HG02852 (cell line): Measurements from ENCODE around the gene ARL8B.

Experiments used
- ATAC-seq: cut with Tn5 transposase; IDR thresholded peaks from one replicate; pipeline ENCODE4 v1.9.1; 2021; ENCODE audit warnings: mild to moderate bottlenecking, moderate library complexity; ENCODE audit not compliant: unreplicated experiment

ARL8B gene

GRCh38 chr3:5202222-5202621, 80.1 kb downstream of the ARL8B start:
- no peak for ATAC-seq

DNA sequence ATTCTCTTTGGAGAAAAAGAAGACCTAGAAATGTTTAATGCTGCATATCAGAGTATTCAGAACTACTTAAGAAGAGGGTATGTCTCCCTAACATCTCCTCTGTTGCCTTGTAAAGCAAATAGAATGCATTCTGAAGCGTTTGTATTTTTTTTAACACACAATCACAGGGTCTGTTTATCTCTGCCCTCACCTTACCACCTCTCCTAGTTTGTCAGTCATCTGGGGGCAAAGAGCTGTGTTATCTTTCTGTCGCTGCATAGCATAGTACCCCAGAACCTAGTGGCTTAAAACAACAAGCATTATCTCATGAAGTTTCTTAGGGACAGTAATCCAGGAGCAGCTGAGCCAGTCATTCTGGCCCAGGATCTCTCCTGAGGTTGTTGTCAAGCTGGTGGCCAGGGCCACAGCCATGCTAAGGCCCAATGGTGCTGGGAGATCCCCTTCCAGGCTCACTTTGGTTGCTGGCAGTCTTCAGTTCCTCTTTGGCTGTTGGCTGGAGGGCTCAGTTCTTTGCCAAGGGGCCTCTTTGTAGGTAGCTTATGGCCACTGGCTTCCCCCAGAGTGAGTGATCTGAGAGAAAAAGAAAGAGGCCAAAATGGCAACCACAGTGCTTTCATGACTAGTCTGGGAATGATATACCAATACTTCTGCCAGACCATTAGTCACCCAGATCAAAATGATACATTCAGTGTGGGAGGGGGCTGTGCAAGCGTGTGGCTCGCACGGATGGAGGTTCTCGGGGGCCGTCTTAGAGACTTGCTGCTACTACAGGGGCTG, 83.3 kb downstream of the ARL8B start:
- peak; percentile 98 for ATAC-seq

DNA sequence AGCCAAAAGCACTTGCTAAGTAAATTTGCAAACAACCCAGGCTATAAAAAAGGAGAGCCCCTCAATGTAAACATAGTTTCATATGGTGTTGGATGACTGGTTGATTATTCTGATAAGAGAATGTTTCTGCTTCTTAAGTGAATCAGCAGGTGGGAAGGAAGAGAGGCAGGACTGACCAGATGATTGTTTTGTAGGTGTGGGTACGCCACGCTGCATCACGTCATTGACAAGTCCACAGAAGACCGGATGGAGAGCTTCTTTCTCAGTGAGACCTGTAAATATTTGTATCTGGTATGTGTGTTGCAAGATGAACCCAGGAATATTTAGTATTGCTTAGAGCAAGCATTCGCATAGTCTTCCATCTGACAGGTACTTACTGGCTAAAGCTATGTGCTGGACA, 88.8 kb downstream of the ARL8B start:
- no peak for ATAC-seq

DNA sequence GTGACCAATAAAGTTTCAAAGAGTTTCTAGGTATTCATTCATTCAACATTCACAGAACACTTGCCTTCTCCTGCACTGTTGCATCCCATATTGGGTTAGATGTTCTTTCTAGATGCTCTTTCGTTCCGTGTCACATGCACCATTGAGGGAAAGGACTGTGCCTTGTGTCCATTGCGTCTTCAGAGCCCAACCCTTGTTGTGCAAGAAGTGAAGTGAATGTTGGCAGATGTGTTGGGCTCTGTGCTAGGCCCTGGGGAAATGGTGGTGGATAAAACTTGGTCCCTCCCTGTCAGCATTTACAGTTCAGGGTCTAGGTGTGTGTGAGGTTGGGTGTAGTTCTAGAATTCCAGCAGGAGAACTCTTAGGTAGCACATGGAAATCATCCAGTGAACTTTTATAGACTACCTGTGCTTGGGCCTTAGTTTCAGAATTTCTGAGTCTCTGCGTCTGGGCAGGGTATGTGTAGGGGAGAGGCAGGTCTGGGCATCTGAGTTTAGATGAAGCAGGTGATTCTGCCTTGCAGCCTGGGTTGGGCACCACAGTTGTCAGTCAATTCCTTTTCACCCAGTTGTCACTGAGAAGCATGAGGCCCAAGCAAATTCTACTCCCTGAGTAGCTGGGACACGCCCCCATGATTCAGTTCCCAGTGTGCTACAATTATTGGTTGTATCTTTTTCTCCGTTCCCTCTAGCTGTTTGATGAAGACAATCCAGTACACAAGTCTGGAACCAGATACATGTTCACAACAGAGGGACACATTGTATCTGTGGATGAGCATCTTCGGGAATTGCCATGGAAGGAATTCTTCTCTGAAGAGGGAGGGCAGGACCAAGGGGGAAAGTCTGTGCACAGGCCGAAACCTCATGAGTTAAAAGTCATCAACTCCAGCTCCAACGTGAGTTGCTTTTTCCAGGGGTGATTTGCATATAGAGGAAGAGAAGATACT, 90.8 kb downstream of the ARL8B start:
- no peak for ATAC-seq

GRCh38 chr3:5213574-5213966, 91.5 kb downstream of the ARL8B start:
- no peak for ATAC-seq

GRCh38 chr3:5214352-5214751, 92.3 kb downstream of the ARL8B start:
- no peak for ATAC-seq

- ATAC-seq: no peak
Observed at GRCh38 chr3:5217824-5218595, 95.9 kb downstream of the ARL8B start.

GRCh38 chr3:5218815-5219214, 96.7 kb downstream of the ARL8B start:
- ATAC-seq: no peak

DNA sequence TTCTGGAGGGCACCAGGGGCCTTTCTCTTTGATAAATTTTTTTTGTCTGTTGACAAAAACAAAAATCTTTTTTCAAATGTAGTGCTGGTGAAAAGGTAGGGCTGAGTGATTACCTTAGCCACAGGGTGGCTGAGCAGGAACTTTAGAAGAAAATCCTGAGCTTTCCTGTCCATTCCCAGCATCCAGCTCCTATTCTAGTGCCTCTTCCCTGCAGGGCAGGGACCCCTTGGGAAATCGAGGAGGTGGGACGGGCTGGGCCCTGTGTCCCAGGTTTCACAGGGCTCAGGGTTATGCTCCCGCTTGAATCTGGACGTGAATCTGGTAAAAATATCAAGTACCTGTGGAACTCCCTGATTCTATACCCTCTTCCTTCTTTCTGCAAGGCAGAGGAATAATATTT, 97.1 kb downstream of the ARL8B start:
- ATAC-seq: no peak

DNA sequence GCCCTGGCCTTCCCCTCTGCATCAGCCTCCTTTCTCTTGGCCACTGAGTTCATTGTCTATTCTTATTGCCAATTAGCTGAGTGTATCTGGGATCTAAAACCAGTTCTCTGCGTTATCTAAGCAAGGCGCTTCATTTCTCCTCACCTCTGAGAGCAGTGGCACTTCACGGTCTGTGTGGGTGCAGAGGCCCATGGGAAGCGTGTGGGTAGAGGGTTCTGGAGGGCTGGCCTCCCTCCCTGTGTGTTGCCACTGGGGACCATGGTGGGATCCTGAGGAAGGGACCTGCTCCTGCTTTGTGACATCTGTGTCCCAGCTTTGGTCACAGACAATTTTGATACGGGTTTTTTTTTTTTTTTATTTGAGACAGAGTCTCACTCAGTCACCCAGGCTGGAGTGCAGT, 98.1 kb downstream of the ARL8B start:
- no peak for ATAC-seq

- ATAC-seq: no peak
Observed at GRCh38 chr3:5220667-5221431, 98.8 kb downstream of the ARL8B start.

DNA sequence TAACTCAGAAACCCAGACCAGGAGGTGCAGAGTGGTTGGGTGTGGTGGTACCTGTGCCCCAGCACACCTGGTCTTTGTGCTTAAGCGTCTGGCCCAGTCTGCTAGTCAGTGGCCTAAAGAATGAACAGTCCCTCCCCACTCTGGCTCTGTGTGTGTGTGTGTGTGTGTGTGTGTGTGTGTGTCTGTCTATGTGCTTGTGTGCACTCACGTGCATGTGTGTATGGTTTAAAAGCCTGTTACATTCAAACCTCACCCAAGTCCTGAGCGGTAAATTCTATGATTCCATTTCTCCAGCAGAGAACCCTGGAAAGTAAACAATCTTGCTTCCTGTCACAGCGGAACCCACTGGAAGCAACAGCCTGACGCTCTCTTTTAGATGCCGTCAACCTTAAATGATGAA, 99.6 kb downstream of the ARL8B start:
- ATAC-seq: no peak

DNA sequence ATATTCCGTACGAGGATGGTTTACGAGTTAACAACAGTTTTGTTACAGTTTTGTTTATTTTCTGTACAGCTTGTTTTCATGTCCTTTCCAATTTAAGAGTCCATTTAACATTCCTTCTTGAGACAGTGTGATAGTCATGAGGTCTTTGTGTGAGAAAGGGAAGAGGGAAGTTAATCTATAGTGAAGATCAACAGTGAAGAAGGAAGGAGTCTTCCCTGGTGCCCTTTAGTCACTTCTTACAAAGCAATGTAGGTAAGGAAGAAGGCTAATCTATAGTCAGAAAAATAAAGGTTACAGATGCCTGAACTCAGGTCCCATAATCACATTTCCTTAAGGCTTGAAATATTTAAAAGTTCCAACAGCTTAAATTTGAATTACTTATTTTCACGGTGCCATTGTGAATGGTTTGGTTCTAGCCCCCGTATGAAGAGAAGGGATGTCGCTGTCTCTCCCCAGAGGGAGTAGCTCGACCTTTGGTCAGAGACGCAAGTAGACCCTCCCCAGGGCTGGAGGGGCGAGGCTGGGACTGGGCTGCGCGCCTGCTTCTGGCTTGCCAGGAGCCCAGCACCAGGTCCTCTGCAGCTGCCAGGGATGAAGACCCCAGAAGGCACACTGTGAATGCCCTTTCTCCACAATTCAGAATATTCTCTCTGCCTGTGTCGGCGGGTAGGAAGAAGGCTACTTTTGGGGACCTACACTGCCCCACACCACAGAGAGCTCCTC, 100.4 kb downstream of the ARL8B start:
- ATAC-seq: no peak

DNA sequence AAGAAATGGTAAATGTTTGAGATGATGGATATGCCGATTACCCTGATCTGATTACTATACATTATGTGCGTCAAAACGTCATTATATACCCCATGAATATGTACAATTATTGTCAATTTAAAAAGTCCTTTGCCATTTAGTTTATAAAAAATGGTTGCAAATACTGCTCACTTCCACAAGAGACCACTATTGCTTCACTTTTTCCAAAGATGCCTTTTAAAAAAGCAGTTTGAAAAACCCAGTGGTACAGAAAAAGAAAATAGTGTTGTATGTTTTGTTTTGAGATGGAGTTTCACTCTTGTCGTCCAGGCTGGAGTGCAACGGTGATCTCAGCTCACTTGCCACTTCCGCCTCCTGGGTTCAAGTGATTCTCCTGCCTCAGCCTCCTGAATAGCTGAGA, 104.7 kb downstream of the ARL8B start:
- peak; percentile 40 for ATAC-seq

- no peak for ATAC-seq
Observed at GRCh38 chr3:5227812-5228211, 105.7 kb downstream of the ARL8B start.

- no peak for ATAC-seq
Observed at GRCh38 chr3:5229414-5229813, 107.3 kb downstream of the ARL8B start.
